M059J (cell line): ENCODE measurements around the gene RAD51B. TPM values are rescaled to one million over a fixed set of nuclear protein-coding genes. Genes with fewer than 3 reads are reported as not detected.
"Not testable (repeated sequence)": the region's sequence is repeated elsewhere in the genome, so short reads cannot be mapped to it uniquely, and the experiment has no call there.

ENCODE experiments used
- DNase-seq: peaks from one replicate; pipeline ENCODE4 v3.0.0-alpha.2; 2012; ENCODE audit warnings: low read depth
- total RNA-seq: library from RNA; depleted of rRNA; stranded (reverse); fragments of >200 nt; shearing (Covaris generic); gene quantifications from 2 replicates; pipeline ENCODE4 v1.2.3, GENCODE V29; 2014

RAD51B gene
- total RNA-seq, 1 experiment from 2014 or later: 19.0 TPM

DNA sequence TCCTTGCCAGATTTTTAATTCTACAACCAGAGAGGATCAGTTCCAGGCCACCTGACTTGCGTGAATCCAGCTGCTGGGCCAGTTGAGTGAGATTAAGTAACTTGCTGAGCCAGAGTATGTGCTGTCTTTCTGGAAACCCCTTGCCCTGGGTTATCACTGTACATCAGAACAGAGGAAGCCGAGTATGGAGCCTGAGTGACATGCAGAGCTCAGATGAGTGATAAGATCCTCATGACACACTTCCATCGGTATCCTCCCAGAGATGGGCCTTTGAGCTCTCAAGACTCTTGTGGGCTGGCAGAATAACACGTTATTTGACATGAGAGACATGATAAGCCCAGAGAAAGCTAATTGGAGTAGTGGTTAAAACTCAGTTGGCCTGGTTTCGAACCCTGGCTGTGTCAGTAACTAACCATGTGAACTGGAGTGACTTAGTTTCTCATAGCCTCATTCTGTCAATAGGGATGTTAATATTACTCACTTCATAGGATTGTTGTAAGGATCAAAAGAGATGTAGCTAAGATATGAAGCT, 585.1 kb downstream of the RAD51B start:
- DNase-seq: no peak

DNA sequence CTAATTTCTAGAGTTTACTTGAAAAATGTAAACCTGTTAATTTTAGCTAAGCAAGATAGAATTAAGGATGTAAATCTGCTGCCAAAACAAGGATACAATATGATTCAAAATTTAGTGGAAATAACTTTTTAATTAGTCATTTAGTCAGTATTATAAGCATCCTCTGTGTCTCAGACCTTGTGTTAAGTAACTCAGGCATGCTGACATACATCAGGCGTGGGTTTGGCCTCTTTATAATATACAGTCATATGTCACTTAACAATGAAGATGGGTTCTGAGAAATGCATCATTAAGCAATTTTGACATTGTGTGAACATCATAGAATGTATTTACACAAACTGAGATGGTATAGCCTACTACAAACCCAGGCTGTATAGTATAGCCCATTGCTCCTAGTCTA, 586.4 kb downstream of the RAD51B start:
- peak; percentile 30 for DNase-seq

DNA sequence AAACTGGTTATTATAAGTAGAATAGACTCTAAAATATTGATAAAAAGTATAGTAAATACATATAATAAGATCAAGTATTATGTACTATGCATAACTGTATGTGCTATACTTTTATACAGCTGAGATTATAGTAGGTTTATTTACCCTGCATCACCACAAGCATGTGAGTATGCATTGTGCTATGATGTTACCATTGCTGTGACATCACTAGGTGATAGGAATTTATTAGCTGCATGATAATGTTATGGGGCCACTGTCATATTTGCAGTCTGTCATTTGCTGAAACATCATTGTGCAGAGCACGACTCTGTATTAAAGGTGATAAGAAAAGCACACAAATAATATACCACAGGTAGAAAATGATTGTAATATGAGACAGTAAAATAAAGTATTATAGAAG, 587.7 kb downstream of the RAD51B start:
- DNase-seq: no peak

DNA sequence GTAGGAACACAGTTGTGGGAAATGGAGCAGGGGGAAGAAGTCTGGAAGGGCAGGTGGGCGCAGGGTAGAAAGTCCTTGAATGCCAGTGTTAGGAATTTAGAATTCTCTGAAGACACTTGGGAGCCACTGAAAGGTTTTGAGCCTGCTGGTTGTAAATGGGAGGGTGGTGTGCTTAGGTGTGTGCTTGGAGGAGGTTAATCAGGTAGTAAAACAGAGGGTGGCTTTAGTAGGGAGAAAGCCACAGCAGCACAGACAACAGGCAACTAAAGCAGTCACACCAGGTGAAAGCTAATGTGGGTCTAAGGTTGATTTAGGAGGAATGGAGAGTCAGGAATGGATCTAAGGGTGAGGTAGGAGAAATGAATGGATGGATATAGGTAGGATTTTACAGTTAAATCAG, 588.2 kb downstream of the RAD51B start:
- DNase-seq: no peak

DNA sequence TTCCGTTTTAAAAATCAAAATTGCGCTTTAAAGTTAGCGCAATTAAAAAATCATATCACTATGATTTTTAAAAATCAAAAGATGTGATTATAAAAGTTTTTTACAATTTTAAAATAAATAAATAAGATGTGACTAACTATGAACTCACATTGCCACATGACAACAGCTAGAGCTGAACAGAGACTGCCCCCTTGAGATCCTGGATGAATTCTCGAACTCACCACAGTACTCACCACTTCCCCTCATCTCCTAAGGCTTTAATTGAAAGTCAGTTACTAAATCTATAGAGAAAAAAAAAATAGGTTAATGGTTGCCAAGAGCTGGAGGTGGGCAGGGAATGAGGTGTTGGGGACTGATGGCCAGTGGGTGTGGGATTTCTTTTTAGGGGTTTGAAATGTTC, 589.1 kb downstream of the RAD51B start:
- DNase-seq: peak; percentile 41

DNA sequence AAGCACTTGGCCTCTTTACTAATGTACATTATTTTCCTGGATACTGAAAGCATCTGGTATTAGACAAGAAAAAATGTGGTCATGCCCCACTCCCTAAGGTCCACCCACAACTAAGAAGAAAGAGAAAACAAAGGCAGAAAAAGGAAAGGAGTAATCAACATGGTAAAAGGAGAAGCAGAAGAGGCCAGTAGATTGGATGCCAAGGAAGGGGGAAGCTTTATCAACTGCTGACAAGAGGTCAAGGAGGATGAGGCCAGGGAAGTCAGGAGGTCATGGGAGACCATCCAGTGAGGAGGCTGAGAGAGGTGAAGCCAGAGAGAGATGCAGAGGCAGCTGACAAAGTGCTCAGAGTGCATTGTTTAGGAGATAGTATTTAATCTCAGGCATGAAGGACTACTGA, 589.8 kb downstream of the RAD51B start:
- no peak for DNase-seq

DNA sequence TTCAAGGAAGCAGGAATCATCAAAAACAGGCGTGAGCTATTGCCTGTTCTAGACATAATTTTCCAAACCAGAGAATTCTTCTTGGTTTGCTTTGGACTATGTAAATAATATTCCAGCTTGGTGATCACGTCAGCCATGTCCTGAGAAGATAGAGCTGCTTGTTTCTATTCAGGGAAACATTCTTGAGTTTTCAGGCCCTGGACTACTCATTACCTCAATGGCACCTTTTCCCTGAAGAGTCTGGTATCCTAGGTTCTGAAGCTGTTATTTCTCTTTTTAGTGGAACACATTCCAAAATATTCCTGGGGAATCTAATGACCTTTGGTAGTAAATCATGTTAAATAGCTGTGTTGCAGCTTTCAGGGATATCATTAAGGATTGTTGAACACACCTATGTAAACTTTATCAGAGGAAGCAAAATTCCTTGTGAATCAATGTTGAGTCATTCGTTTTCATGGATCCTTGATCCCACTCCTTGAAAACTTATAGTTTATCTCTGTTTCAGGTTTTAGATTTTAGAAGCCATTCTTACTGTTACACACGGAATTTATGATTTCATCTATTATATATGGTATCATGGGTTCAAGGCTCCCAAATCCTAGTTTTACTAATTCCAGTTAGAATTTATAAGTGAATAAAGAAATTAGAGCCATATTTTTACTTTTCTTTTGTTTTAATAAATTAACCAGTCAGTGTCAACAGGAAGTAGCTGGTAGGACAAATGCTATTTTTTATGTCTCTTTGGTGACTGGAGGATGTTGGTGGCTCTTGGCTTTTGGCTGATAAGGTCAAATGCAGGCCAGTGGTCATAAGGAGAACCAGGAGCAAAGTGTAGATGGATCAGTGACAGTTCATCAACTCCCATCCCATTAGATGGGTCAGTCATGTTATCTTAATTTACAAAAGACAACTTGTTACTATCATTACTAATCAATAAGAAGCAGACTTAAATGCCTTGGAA, 593.2 kb downstream of the RAD51B start:
- peak; percentile 30 for DNase-seq

DNA sequence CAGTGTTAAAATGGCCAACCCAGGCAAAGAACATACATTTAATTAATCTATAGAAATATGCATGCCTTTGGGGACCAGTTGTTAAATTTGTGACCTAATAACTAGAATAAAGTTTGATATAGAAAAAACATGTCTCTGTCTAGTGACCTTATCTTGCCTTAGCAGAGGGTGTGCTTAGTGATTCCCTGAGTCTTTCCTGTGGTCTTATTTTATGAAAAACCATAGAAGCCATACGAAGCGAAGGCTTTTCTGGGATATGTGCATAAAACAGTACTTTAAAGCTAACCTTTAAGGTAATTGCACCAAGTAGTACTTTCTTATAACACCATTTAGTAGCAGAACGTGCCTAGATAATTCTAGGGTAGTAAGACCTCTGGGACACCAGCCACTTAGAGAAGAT, 593.9 kb downstream of the RAD51B start:
- no peak for DNase-seq

DNA sequence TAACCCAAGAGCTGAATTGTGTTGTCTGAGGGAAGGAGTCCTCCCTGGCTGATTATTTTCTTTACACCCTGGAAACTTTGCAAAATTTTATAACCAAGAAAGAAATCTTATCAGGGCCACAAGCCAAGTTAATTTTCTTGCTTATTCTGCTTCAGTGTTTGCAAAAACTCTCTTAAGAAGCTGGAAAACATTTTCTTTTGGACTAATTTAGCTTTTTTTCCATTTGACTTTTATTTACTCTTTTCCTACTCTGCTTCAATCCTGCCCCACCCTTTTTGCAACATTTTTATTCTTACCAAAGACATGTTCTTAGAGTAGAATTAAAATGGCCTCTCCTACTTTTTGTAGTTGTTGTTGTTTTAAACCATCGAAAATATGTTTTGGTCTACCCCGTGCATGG, 594.5 kb downstream of the RAD51B start:
- DNase-seq: no peak

DNA sequence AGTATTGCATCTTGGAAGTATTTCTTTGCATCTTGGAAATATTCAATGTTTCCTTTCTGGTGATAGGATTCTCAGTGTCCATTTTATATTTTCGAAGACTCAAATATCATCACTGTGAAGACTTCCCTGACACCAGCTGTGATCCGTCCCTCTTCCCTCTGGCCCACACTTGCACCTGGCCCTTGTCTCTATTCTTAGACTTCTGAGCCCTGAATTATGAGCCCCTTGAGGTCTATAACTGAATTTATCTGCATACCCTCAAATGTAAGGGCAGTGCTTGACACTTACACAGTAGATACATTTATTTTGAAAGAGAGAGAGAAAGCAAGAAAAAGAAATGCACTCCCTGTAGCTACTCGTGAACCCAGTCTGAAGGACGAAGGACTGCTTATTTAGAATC, 596.6 kb downstream of the RAD51B start:
- DNase-seq: no peak

DNA sequence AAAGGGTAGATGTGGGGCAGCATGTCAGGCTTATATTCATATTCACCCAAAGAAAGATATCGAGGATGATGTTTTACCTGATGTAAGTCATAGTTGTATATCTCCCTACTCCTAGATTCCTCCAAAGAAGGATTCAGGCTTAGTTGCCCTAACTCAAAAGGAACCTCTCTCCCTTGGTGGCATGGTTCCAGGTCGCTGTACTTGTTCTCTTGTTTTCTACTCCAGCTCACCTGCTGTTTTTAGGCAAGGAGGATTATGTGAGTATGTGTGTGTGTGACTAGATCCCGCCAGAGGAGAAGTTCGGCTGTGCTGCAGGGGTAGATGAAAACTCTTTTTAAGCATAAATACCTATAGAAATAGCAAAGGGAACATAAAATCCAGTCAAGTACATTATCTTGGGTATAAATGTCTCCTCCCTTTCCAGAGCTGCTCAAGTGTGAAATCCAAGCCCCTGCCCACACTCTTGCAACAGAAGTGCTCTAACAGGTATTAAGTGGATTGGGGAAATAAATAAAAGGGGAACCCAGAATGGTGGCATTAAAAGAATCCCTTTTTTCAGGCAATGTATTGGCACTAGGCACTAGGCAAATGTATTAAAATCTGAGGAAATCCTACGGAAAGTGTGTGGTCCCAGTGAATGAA, 597.6 kb downstream of the RAD51B start:
- DNase-seq: no peak

DNA sequence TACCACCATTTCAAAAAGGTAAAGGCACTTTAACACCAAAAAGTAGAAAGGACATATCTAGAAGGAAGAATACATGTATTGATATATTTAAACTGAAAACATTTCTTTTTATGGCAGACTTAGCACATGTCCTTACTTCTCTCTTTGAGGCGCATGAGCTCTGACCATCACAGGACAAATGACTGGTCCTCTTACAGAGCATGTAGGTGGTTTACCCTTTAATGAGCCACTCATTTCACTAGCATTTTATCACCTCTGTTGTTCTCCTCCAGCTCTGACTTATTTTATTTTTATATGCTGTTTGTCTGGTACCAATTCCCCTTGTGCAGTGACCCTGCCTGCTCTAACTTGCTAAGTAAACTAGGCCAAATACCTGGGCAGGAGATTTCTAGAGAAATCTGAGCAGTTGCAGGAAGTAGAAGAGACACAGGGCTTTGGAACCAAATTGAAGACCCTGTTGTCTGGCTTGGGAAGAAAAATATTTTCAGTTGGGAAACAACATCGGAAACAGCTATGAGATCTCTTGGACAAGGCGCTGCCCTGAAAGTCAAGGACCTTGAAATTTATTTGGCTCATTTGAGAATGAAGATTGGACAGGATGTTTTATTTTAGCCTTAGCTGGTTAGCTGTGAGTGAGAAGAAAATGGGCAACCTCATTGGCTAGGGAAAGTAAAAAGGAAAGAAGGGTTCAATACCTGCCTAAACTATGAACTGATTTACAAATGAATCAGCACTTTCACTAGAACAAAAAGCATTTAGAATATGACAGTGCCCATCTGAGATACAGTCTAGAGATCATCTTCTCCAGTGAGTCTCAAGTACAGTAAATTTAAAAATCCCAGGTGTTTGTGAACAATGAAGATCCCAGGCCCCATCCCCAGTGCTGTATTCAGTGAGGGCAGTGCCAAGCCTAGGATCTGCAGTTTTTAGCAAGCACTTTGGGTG, 598.9 kb downstream of the RAD51B start:
- no peak for DNase-seq

DNA sequence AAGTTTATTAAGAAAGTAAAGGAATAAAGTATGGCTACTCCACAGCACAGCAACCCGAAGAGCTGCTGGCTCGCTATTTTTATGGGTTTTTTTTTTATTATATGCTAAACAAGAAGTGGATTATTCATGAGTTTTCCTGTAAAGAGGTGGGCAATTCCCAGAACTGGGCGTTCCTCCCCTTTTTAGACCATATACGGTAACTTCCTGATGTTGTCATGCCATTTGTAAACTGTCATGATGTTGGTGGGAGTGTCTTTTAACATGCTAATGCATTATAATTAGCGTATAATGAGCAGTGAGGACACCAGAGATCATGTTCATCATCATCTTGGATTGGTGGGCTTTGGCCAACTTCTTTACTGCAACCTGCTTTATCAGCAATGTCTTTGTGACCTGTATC, 600.8 kb downstream of the RAD51B start:
- DNase-seq: no peak

DNA sequence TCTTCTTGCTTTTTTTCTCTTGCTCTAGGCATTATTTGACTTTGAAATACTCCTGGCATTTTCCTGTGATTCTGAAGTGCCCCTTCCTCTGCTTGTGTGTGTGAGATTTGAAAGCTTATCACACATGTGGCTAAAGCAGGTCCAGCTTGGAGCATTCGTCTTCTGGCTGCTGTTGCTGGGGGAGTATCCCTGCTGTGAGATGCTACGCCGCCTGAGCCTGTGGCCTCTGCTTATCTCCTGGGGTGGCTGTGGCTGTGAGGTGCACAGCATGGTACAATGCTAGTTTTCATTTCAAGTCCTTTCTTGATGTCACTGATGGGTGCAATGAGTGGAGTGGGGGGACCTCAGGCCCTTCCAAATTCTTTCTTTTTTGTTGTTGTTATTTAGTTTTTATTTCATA, 601.5 kb downstream of the RAD51B start:
- DNase-seq: no peak

DNA sequence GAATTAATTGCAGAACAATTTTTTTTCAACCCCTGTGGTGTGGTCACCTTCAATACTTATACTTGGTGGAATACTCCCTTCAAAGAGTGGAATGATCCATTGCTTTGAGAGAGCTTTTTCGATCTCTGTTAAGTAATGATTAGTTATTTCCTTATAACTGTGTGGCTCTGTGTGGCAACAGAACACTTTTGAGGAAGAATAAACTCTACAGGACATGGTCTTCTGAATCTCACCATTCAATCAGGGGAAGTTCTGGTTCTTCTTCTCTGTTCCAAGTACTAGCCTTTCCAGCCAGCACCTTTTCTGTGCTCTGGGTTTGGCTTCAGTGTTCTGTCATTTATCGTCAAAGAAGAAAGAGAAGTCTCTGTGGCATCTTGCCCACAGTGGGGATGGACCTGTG, 604.1 kb downstream of the RAD51B start:
- no peak for DNase-seq

DNA sequence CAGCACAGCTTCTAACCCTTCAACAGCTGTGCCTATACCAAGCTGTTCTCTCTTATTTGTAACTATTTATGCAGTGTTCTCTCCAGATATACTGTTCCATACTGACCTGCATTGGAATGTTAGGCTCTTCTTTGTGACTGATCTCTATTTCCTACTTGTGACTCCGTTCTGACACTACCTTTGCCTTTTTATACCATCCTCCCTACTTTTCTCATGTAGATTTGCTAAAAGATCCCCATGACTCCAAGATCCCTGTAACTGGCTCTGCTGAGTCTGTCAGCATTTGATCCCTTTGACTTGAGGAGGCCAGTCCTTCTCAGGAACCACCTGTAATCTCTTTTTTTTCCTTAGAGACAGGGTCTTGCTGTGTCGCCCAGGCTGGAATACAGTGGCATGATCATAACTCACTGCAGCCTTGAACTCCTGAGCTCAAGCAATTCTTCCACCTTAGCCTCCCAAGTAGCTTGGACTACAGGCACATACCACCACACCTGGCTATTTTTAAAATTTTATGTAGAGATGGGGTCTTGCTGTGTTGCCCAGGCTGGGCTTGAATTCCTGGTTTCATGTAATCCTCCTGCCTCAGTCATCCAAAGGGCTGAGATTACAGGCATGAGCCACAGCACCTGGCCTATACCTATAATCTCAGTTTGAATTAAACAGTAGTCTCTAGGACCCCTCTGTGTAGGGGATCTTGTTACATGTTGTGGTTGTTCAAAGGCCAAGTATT, 605.0 kb downstream of the RAD51B start:
- no peak for DNase-seq

DNA sequence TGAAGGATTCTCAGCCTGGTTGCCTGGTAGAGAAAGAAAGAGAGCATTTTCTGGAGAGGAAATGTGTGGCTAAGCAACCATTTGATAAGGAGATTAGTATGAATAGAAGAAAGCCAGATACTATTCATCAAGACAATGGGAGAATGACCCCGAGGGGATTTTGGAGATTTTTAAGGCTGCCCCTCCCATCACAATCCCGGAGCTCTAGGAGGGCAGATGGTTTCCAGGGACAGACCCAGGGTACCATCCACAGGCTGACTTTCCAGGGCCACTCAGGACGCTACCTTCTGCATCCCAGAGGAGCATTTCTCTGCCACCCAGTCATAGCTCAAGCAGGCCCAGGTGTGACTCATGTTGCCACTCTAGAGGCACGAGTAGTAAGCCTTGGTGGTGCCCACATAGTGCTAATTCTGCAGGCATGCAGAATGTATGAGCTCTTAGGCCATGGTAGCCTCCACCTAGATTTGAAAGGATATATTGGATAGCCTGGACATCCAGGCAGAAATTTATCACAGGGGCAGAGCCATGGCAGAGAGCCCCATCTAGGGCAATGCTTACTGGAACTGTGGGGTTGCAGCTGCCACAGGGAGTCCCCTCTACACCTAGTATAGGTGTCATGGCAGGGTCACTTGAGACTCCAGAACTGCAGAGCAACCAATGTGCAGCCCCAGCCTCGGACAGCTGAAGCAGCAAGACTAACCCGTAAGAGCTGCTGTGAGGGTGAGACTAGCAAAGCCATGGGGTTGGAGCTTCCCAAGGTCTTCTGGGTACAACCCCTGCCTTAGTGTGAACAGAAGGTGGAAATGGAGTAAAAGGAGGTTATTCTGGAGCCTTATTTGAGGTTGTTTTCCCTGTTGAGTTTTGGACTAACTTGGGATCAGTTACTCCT, 607.3 kb downstream of the RAD51B start:
- peak; percentile 62 for DNase-seq

DNA sequence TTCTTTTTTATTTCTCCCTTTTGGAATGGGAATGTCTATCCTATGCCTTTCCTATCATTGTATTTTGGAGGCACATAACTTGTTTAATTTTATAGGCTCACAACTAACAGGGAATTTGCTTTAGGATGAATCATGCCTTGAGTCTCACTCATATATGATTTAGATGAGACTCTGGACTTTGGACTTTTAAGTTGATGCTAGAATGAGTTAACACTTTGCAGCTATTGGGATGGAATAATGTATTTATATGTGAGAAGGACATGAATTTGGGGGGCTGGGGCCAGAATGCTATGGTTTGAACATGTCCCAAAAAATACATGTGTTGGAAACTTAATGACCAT, 607.9 kb downstream of the RAD51B start:
- no peak for DNase-seq

DNA sequence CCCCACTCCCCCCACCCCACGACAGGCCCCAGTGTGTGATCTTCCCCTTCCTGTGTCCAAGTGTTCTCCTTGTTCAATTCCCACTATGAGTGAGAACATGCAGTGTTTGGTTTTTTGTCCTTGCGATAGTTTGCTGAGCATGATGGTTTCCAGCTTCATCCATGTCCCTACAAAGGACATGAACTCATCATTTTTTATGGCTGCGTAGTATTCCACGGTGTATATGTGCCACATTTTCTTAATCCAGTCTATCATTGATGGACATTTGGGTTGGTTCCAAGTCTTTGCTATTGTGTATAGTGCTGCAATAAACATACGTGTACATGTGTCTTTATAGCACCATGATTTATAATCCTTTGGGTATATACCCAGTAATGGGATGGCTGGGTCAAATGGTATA, 609.3 kb downstream of the RAD51B start:
- not testable (repeated sequence) for DNase-seq

DNA sequence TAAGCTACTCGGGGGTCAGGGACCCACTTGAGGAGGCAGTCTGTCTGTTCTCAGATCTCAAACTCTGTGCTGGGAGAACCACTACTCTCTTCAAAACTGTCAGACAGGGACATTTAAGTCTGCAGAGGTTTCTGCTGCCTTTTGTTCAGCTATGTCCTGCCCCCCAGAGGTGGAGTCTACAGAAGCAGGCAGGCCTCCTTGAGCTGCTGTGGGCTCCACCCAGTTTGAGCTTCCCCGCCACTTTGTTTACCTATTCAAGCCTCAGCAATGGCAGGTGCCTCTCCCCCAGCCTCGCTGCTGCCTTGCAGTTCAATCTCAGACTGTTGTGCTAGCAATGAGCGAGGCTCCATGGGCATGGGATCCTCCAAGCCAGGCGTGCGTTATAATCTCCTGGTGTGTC, 614.6 kb downstream of the RAD51B start:
- not testable (repeated sequence) for DNase-seq
